HG02852 (cell line): ENCODE data around the gene UGT1A8.

Experiments used
- ATAC-seq: cut with Tn5 transposase; IDR thresholded peaks from one replicate; pipeline ENCODE4 v1.9.1; 2021; ENCODE audit warnings: mild to moderate bottlenecking, moderate library complexity; ENCODE audit not compliant: unreplicated experiment

The UGT1A8 gene

DNA sequence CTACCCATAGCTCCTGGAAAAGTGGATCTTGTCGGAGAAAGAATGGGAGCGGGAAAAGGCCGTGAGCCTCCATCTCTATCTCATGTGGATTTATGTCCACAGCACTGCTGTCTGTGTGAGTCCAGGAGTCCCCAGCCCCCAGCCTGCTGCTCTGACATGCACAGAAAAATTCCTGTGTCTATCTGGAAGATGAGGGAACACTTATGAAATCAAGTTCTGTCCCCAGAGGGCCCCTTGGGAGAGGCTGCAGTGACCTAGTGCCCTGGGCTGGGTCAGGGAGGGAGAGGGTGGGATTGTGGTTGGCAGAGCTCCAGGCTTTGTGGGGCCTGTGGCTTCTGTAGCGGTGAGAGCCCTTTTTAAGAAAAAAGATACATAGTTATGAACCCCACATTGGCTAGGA lies 199.3 kb downstream of the UGT1A8 start:
- ATAC-seq, result no peak

- ATAC-seq, result no peak
These were observed 200.0 kb downstream of the UGT1A8 start for GRCh38 chr2:233817361-233817911.

DNA sequence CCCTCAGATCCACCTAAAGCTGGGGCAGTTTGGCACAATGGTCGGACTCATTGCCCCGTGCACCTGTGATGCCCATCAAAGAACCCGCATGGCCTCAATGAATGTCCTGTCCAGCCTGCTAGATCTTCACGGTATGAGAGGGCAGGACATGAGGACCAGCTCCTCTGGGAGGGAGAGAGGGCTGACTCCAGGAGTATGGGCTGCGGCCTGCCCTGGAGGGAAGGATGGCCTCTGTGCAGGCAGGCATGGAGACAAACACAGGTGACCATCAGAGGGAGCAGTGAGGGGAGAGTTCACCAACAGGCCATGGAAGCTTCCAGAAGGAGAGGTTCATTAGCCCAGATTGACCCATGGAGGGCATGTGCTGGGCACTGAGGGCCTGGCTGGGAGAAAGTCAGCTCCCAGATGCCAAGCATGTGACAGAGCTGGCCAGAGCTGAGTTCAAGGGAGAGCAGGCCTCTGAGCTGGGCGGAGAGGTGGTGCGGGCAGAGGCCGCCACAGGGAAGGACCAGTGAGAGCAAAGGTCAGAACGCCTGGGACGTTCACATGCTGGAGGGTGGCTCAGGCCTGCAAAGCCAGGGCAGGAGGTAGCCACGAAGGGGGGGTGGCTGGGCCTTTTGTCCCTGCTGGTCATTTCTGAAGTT lies 200.7 kb downstream of the UGT1A8 start:
- no peak for ATAC-seq

DNA sequence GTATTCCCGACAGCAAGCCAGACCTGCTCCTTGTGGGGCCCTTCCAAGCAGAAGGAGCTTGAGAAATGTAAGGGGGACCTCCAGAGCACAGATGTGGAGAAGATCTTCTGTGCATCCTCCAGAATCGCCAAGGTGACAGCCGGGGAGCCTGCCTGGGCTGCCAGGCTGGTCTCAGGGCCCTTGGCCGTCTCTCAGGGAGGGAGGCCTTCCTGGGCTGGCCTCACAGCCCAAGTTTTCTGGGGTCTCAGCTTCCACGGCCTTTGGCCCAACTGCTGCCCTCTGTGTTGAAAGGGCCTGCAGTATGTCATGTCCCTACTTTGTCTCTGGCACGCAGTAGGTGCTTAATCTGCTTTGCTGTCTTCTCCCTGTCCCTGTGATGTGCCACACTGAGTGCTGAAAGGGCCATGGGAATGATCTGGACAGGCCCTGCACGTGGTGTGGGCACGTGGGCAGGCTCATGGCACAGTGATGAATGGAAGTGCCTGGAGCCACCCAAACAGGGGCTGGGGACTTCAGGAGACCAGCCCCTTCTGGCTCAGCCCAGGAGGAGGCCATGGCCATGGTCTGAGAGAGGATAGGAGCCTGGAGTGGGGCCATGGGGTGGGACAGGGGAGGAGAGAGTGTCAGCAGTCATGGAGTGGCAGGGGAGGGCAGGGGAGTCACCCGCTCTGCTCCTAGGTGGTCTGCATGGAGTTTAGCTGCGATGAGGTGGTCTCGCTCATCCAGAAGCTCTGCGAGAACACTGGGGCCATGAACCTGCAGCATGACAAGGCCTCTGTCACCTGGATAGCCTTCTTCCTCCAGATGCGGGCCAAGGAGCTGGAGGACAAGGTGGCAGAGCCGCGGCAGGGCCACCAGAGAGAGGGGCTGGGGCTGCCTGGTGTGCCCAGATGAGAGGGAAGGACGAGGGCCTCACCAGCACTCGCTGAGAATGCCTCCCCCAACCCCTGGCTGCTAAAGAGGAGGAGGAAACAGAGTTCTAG lies 201.5 kb downstream of the UGT1A8 start:
- no peak for ATAC-seq

DNA sequence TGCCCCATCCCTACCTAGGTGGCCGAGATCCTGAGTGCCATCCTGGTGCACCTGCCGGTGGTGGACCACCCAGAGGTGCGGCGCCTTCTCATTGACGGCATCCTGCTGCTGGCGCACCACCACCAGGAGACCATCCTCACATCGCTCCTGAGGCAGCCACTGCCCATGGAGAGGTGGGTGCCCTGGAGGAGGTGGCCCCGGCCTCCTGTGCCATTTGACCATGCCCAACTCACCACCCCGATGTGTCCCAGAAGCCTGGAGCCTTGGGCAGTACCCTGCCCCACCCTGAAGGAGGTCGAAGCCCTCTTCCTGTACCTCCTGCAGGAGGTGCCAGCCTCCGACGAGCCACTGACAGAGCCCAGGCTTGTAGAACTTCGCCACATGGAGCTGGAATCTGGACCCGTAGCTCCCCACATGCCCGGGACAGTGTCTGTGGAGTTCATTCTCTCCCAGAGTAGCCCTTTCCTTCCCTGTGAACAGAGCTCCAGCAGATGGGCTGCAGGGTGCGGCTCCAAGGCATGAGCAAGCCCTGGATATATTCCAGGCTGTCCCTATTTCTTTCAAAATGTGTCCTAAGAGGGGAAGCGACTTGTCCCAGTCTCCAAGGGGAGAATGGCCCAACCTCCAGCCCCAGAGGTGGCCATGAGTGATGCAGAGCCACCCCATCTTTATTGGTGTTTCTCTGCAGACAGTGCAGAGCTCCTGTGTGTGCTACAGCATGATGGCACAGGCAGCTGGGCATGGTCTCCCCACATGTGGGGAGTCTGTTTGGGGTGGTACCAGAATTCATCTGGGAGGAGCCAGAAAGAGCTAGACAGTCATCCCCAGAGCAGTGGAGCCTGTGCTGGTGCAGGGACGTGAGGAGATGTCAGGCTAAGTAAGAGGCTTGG lies 202.7 kb downstream of the UGT1A8 start:
- no peak for ATAC-seq

GRCh38 chr2:233820774-233821105 lies 203.3 kb downstream of the UGT1A8 start:
- ATAC-seq, result no peak

GRCh38 chr2:233821196-233821595 lies 203.8 kb downstream of the UGT1A8 start:
- no peak for ATAC-seq

DNA sequence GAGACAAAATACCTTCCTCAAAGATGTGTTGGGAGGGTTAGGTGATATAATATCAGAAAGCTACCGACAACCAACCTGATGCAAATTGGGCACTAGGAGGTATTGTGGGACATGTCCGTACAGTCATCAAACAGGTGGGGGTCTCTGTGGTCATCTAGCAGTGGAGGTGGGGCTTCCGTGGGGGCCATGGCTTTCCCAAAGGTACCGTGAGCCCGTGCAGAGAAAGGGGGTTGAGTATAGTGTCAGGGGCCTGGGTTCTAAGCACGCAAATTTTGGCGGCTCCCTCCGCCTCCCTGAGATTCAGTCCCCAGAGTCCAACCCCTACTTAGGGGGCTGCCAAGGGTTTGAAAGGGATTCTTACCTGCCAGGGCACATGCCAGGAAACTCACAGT lies 204.3 kb downstream of the UGT1A8 start:
- ATAC-seq, result no peak

DNA sequence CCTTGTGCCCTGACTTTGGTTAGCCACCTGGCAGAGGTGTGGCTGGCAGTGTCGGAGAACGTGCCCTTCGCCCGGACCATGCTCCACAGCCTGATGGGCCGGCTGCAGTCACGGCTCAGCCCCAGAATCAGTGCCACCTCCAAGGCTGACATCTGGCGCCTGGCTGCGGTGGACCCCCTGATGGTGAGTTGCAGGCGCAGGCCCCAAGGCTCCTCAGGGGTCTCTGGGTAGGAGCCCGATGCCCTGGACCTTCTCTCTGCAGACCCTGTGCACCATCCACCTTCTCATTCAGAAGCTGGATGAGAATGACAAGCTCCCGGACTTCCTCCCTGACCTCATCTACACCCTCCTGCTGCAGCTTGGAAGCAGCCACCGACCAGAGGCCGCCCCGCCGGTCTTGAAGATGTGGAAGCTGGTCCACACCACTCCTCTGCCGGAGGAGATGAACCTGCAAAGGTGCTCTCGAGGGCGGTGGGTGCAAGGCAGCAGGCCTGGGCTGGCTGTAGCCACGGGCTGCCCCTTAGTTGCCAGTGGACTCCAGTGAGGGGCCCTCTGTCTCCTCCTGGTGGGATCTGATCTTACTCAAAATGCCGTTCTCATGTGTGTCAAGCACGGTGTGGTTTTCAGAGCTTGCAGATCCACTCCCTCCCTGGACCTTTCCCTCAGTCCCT lies 204.8 kb downstream of the UGT1A8 start:
- ATAC-seq, result no peak
